GM12878 (cell line): ENCODE measurements around the gene NLN.

ENCODE experiments used
- JUND ChIP-seq: IDR thresholded peaks from 2 replicates; pipeline ENCODE4 v1.6.1; 2012; ENCODE audit warnings: low read depth, mild to moderate bottlenecking, low read length, improper control_type of control experiment, moderate library complexity
- STAT3 ChIP-seq: IDR thresholded peaks from 2 replicates; pipeline ENCODE4 v1.6.1; 2011; ENCODE audit warnings: low read depth, low read length, improper control_type of control experiment
- TCF7 ChIP-seq: IDR thresholded peaks from 2 replicates; pipeline ENCODE4 v1.6.1; 2014; ENCODE audit warnings: antibody characterized with exemption, borderline replicate concordance
- ZNF274 ChIP-seq: IDR thresholded peaks from one replicate; pipeline ENCODE4 v1.8.0; 2011; ENCODE audit not compliant: insufficient read length, insufficient read depth
- TF ChIP-seq, protein P1 (sequence below): IDR thresholded peaks from 2 replicates; pipeline ENCODE4 v1.6.1; 2012; ENCODE audit warnings: low read depth, low read length, improper control_type of control experiment
- TF ChIP-seq, protein P2 (sequence below), 3 experiments: IDR thresholded peaks in 2 of 3; conservative IDR thresholded peaks in 1 of 3; 2 replicates each; pipeline ENCODE4 v1.5.1; 2011; ENCODE audit warnings: low read depth in 3 of 3, low read length in 3 of 3, mild to moderate bottlenecking in 3 of 3, control low read depth in 2 of 3, moderate library complexity in 2 of 3, inconsistent platforms in 1 of 3, mixed read lengths in 1 of 3; ENCODE audit not compliant: control insufficient read depth in 2 of 3, insufficient read depth in 1 of 3; ENCODE audit errors: extremely low read depth in 1 of 3

DNA sequence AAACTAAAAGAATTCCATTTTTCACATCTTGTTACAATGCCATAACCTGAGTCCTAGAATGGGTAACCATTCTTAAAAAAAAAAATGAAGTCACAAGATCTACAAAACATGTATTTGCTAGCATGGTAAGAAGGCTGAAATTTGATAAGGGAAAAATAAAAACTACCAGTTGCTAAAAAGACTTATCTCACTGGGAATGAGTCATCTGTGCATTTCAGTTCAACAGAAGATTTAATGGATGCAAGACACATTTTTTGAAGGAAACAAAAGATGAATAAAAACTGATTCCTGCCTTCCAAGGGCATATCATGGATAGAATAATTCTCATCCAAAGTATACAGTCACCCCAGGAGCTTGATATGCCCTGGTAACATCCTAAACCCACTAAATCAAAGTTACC lies 47.3 kb upstream of the NLN start:
- TF ChIP-seq TCF7 (no peak), ZNF274 (no peak), JUND (no peak), STAT3 (no peak)
- TF ChIP-seq, protein P1, sequence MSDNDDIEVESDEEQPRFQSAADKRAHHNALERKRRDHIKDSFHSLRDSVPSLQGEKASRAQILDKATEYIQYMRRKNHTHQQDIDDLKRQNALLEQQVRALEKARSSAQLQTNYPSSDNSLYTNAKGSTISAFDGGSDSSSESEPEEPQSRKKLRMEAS, result no peak
- TF ChIP-seq, protein P2, sequence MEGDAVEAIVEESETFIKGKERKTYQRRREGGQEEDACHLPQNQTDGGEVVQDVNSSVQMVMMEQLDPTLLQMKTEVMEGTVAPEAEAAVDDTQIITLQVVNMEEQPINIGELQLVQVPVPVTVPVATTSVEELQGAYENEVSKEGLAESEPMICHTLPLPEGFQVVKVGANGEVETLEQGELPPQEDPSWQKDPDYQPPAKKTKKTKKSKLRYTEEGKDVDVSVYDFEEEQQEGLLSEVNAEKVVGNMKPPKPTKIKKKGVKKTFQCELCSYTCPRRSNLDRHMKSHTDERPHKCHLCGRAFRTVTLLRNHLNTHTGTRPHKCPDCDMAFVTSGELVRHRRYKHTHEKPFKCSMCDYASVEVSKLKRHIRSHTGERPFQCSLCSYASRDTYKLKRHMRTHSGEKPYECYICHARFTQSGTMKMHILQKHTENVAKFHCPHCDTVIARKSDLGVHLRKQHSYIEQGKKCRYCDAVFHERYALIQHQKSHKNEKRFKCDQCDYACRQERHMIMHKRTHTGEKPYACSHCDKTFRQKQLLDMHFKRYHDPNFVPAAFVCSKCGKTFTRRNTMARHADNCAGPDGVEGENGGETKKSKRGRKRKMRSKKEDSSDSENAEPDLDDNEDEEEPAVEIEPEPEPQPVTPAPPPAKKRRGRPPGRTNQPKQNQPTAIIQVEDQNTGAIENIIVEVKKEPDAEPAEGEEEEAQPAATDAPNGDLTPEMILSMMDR (IDR thresholded peaks at IDR 0.05 in 2 of 3, conservative IDR thresholded peaks at IDR 0.05 in 1 of 3; ENCODE audit: control insufficient read depth in 2 of 3, extremely low read depth in 1 of 3, insufficient read depth in 1 of 3, low read depth in 3 of 3, low read length in 3 of 3), result no peak
